Neuron (in vitro differentiated cells): ENCODE measurements around the gene THADA.
A peak's percentile ranks its signal among the peaks of the same experiment; 100 is the strongest.

Experiments used
- H2AFZ ChIP-seq: one replicate; pipeline ENCODE4 v1.6.1; 2013; ENCODE audit warnings: low read depth, mild to moderate bottlenecking, inconsistent platforms, low read length, moderate library complexity
- H3K27me3 ChIP-seq: one replicate; pipeline ENCODE4 v1.6.1; 2013; ENCODE audit warnings: low read length; ENCODE audit not compliant: insufficient read depth
- H3K36me3 ChIP-seq: one replicate; pipeline ENCODE4 v1.6.1; 2013; ENCODE audit warnings: low read length; ENCODE audit not compliant: insufficient read depth
- H3K4me1 ChIP-seq: one replicate; pipeline ENCODE4 v1.6.1; 2013; ENCODE audit warnings: low read length; ENCODE audit not compliant: insufficient read depth
- H3K4me3 ChIP-seq: 2 replicates; pipeline ENCODE4 v1.5.1; 2013; ENCODE audit warnings: mild to moderate bottlenecking, low read length, moderate library complexity
- H3K9me3 ChIP-seq: one replicate; pipeline ENCODE4 v1.6.1; 2013; ENCODE audit warnings: low read length

THADA gene

GRCh38 chr2:43230951-43231827 lies 364.6 kb downstream of the THADA start:
- no peaks in the 10 kb centered on the region for H3K9me3 ChIP-seq
- peaks cover 10% of the 10 kb centered on the region for H3K36me3 ChIP-seq
- H3K27me3 ChIP-seq = no peaks in the 10 kb centered on the region
- no peak overlapping the region for H3K4me3 ChIP-seq
- H2AFZ ChIP-seq = no peak overlapping the region
- H3K4me1 ChIP-seq = peaks cover 11% of the 10 kb centered on the region

DNA sequence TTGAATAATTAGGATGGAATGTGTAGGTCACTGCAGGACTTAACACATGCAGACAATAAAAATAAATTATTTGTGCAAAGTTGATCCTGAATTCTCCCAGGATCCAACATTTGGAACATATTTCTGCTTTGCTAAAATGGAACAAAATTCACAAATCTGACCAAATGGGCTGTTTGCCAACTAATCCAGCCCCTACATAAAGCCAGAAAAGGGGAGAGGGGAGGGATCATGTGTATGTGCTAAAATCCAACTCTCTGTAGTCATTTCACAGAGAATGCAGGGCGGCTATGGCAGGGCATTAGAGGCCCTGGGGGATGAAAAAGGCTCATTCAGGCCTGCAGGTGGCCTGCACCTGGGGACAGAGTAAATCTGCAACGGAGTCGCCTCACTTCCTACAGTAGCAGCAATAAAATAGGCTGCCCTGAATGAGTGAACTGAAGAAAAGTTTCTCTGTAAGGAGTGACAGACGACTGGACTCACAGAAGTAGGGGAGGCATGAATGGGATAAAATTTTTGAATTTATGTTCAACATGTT lies 365.4 kb downstream of the THADA start:
- H3K27me3 ChIP-seq = no peaks in the 10 kb centered on the region
- H3K4me3 ChIP-seq = no peak overlapping the region
- peaks cover 10% of the 10 kb centered on the region for H3K36me3 ChIP-seq
- peaks cover 11% of the 10 kb centered on the region for H3K4me1 ChIP-seq
- no peak overlapping the region for H2AFZ ChIP-seq
- no peaks in the 10 kb centered on the region for H3K9me3 ChIP-seq

DNA sequence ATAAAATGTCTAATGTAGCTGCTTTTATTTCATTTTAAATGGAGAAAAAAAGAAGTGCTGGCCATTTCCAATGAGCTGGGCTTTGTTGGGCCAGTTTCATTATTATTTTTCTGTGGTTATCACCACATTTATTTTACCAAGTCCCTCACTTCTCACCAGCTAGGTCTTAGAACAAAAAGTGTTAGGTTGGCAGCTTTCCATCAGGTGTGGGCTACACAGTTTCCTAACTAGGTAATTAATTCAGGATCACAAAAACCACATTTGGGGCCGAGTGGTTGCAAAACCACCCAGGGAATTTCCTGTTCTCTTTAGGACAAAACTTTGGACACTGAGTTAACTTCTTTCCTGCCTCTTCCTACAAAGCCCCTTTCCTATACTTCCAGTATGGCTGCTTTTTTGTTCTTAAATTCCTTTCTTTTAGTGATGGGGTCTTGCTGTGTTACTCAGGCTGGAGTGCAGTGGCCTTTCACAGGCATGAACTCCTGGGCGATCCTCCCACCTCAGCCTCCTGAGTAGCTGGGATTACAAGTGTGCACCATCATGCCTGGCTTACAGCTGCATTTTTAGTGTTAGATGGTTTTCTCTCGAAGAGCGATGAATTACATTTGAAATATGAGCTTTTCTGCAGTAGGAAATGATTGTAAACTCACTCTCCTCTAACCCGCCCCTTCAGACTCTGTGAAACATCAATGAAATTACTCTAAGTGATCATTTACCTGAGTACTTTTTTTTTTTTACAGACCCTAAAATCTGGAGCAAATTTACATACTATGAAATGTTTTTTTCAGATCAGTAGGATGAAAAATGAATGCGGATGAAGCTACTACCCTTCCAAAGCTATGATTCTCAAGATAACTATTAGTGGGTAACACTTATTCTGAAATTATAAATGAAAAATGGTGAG lies 366.8 kb downstream of the THADA start:
- H3K27me3 ChIP-seq = no peaks in the 10 kb centered on the region
- H2AFZ ChIP-seq = no peak overlapping the region
- H3K36me3 ChIP-seq = peaks cover 15% of the 10 kb centered on the region
- peaks cover 11% of the 10 kb centered on the region for H3K4me1 ChIP-seq
- no peaks in the 10 kb centered on the region for H3K9me3 ChIP-seq
- H3K4me3 ChIP-seq = no peak overlapping the region

DNA sequence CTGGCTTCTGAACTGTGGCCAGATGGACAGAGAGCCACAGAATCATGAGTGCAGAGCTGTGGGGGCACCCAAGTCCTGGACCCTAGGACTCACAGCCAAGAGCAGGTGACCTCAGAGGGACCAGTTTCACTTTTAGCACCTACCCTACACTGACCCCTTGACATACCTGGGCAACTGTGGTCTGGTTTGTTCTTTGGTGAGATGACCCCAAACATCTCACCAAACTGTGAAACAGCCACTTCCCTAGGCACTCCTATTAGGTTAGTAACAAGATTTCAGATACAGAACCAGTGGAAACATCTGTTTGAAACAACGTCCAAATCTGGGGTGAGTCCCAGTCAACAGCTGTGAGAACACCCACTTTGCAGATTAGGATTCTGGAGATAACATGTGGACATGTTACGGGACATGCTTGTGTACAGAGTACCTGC lies 367.5 kb downstream of the THADA start:
- peaks cover 20% of the 10 kb centered on the region for H3K36me3 ChIP-seq
- peak overlapping the region; percentile 79 for H3K4me3 ChIP-seq
- no peak overlapping the region for H2AFZ ChIP-seq
- no peaks in the 10 kb centered on the region for H3K9me3 ChIP-seq
- no peaks in the 10 kb centered on the region for H3K27me3 ChIP-seq
- H3K4me1 ChIP-seq = peaks cover 15% of the 10 kb centered on the region

DNA sequence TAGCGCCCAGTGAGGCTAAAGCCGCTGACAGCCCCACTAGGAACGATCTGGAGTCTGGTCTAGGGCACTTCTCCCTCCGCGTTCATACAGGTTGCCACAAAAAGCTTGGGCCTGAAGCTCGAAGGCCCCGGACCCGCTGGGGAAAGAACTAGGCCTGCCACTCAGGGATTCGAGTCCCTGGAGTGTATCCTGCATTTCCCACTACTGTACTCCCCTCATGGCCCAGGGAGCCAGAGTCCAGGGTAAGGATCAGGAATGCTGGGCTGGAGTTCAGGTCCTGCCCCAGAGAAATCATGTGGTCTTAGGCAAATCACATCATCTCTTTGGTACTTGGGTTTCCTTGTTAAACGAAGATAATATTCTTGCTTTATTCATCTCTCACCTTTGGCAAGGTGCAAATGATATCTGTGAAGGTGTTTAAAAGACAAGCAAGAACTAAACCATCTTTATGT lies 368.0 kb downstream of the THADA start:
- Histone ChIP-seq H3K36me3 (peaks cover 23% of the 10 kb centered on the region), H2AFZ (peak overlapping the region; percentile 83), H3K4me1 (peaks cover 19% of the 10 kb centered on the region), H3K9me3 (no peaks in the 10 kb centered on the region), H3K27me3 (no peaks in the 10 kb centered on the region), H3K4me3 (peak overlapping the region; percentile 79)

- no peaks in the 10 kb centered on the region for H3K27me3 ChIP-seq
- H2AFZ ChIP-seq = peak overlapping the region; percentile 83
- H3K36me3 ChIP-seq = peaks cover 28% of the 10 kb centered on the region
- peak overlapping the region; percentile 79 for H3K4me3 ChIP-seq
- H3K4me1 ChIP-seq = peaks cover 26% of the 10 kb centered on the region
- no peaks in the 10 kb centered on the region for H3K9me3 ChIP-seq
Observed at GRCh38 chr2:43226955-43227829, 368.6 kb downstream of the THADA start.

GRCh38 chr2:43226558-43226954 lies 369.3 kb downstream of the THADA start, which contains the start of gene ZFP36L2:
ZFP36L2 (minus strand) TSS chr2:43226606; CDS start chr2:43226315, 291 bp downstream.
- Histone ChIP-seq H3K9me3 (no peaks in the 10 kb centered on the region), H3K36me3 (peaks cover 28% of the 10 kb centered on the region)

GRCh38 chr2:43225788-43226557 lies 369.9 kb downstream of the THADA start:
- H3K4me3 ChIP-seq = peak overlapping the region; percentile 79
- no peak overlapping the region for H2AFZ ChIP-seq
- no peaks in the 10 kb centered on the region for H3K9me3 ChIP-seq
- H3K4me1 ChIP-seq = peaks cover 38% of the 10 kb centered on the region
- peaks cover 28% of the 10 kb centered on the region for H3K36me3 ChIP-seq
- no peaks in the 10 kb centered on the region for H3K27me3 ChIP-seq

More at GRCh38 chr2:43226558-43226954, 369.3 kb downstream of the THADA start, which contains the start of gene ZFP36L2:
- H3K27me3 ChIP-seq = no peaks in the 10 kb centered on the region
- peaks cover 32% of the 10 kb centered on the region for H3K4me1 ChIP-seq
- H2AFZ ChIP-seq = peak within 1 kb of the TSS; percentile 83
- H3K4me3 ChIP-seq = peak within 1 kb of the TSS; percentile 79

GRCh38 chr2:43225093-43225787 lies 370.6 kb downstream of the THADA start:
- Histone ChIP-seq H3K4me3 (peak overlapping the region; percentile 79), H3K36me3 (peaks cover 21% of the 10 kb centered on the region), H3K4me1 (peaks cover 46% of the 10 kb centered on the region), H3K9me3 (no peaks in the 10 kb centered on the region), H3K27me3 (no peaks in the 10 kb centered on the region), H2AFZ (no peak overlapping the region)

DNA sequence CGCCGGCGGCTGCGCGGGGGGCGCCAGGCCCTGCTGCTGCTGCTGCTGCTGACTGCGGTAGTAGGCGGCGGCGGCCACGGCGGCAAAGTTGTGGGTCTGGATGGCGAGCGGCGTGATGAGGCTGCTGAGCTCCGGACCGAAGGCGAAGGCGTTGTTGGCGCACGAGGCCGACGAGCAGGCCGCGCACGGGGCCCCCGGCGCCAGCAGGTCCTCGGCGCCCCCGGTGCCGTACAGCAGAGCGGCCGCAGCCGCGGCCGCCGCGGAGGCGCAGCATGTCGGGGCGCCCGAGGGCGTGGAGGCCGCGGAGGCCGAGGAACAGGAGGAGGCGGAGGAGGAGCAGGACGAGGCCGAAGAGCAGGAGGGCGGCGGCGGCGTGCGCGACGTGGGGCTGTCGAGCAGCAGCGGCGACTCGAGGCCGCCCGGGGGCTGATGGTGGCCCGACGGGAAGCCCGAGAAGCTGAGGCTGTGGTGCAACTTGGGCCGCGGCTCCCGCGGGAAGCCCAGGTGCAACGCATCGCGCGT lies 371.2 kb downstream of the THADA start:
- Histone ChIP-seq H3K36me3 (peaks cover 19% of the 10 kb centered on the region), H3K9me3 (no peaks in the 10 kb centered on the region), H3K4me1 (peaks cover 47% of the 10 kb centered on the region), H3K4me3 (peak overlapping the region; percentile 79), H2AFZ (no peak overlapping the region), H3K27me3 (no peaks in the 10 kb centered on the region)

- Histone ChIP-seq H3K4me3 (peak overlapping the region; percentile 79), H2AFZ (no peak overlapping the region), H3K27me3 (no peaks in the 10 kb centered on the region), H3K4me1 (peaks cover 50% of the 10 kb centered on the region), H3K36me3 (peaks cover 19% of the 10 kb centered on the region), H3K9me3 (no peaks in the 10 kb centered on the region)
Observed at GRCh38 chr2:43224131-43224570, 371.7 kb downstream of the THADA start.
